Effector memory CD8-positive, alpha-beta T cell (primary cell): ENCODE data around the gene MYT1.
"Not testable (repeated sequence)": the region's sequence is repeated elsewhere in the genome, so short reads cannot be mapped to it uniquely, and the experiment has no call there.

Experiments used
- ATAC-seq: fragments of 150-1000 bp; cut with Tn5 transposase; replicated peaks from 2 replicates; pipeline ENCODE4 v1.10.0; 2021; ENCODE audit warnings: mild to moderate bottlenecking, moderate library complexity
- DNase-seq, 3 experiments: peaks; one replicate each; pipeline ENCODE4 v3.0.0; 2021
- H3K27ac Mint-ChIP-seq, 2 donors: one replicate each; pipeline ENCODE4 v1.8.0; 2022; ENCODE audit warnings: mild to moderate bottlenecking in 2 of 2, mixed read lengths in 2 of 2, moderate library complexity in 2 of 2
- H3K27me3 Mint-ChIP-seq, 2 donors: one replicate each; pipeline ENCODE4 v1.8.0; 2022; ENCODE audit warnings: mixed read lengths in 2 of 2
- H3K36me3 Mint-ChIP-seq: one replicate; pipeline ENCODE4 v1.8.0; 2022; ENCODE audit warnings: mild to moderate bottlenecking, moderate library complexity, mixed read lengths; ENCODE audit not compliant: insufficient read depth
- H3K4me1 Mint-ChIP-seq, 2 donors: one replicate each; pipeline ENCODE4 v1.8.0; 2022; ENCODE audit warnings: low read depth in 2 of 2, mixed read lengths in 2 of 2
- H3K4me3 Mint-ChIP-seq, 2 donors: one replicate each; pipeline ENCODE4 v1.8.0; 2022; ENCODE audit warnings: mild to moderate bottlenecking in 2 of 2, mixed read lengths in 2 of 2, moderate library complexity in 2 of 2
- H3K9me3 Mint-ChIP-seq, 2 donors: one replicate each; pipeline ENCODE4 v1.8.0; 2022; ENCODE audit warnings: mixed read lengths in 2 of 2
- total RNA-seq, 9 experiments: gene quantifications; one replicate each; lab custom pipeline; 2026; lab: John Stamatoyannopoulos, UW

The MYT1 gene
- total RNA-seq: 0 to 0.67 (median 0.10) reads per million in 9 experiments

DNA sequence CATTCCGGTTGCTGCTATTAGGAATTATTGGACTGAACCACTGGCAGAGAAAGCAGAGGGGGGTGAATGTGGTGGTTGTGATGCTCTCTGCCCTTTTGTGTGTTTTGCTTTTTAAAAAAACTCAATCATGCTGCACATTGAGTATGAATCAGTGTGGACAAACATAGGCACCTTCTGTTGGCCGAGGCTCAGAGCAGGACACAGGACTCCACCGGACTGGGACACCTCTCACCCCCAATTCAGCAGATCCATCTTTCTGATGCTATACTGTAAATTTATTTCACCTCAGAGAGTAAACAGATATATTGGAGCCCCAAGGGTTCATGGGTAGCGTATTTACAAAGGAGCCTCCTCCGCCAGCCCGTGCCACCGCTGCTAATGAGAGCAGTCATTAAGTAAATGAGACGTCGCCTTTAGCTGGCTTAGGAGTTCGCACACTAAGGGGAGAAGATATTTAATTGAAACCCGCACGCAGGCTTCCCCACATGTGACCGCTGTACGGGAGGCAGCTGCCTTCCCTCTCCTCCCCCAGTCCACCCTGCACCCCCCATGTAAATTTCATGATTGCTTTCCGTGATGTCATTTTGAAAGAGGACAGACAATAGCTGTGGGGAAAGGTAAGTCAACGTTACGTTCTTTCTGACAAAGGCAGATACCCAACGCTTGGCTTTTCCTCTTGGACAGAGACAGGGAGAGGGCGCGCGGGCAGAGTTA is at the start of gene MYT1:
Gene MYT1 (plus strand): TSS at position 330 of the 714 bp plus-strand sequence. CDS start 34,410 bp downstream, outside the sequence.
- Mint-ChIP-seq H3K4me1 (peaks cover 0 to 7% of the 10 kb centered on the region in 2 donors), H3K4me3 (no peak within 1 kb of the TSS), H3K27ac (no peak within 1 kb of the TSS), H3K9me3 (no peaks in the 10 kb centered on the region), H3K36me3 (peaks cover 8% of the 10 kb centered on the region), H3K27me3 (peaks cover 85 to 97% of the 10 kb centered on the region in 2 donors)
- DNase-seq: no peak
- no peak for ATAC-seq

GRCh38 chr20:64115171-64115911 is 48.9 kb upstream of the MYT1 start:
- no peaks in the 10 kb centered on the region for H3K27me3 Mint-ChIP-seq
- no peaks in the 10 kb centered on the region for H3K9me3 Mint-ChIP-seq
- no peak for ATAC-seq
- peak in 1 of 3 experiments; percentile 0 for DNase-seq
- no peak overlapping the region for H3K27ac Mint-ChIP-seq
- H3K4me3 Mint-ChIP-seq: no peak overlapping the region
- peaks cover 5 to 7% of the 10 kb centered on the region in 2 donors for H3K4me1 Mint-ChIP-seq
- H3K36me3 Mint-ChIP-seq: peaks cover 13% of the 10 kb centered on the region

DNA sequence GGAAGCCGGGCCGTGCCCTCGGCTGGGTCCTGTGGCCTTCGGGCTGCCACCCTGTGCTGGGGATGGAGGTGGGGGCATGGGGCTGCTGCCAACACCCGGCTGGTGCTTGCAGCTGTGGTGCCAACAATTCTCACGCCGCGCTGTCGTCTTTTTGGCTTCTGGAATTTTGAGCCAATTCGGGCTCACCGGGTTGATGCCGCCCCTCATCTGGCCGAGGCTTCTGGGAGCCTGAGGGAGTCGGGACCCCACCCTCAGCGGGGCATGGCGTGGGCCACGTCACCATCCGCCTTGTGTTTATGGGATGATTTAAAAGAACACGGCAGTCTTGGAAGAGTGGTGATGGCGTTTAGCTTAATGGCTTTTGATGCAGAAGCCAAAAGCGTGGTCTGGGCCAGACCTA is 48.2 kb upstream of the MYT1 start:
- ATAC-seq (no peak), DNase-seq (no peak)
- peaks cover 8 to 9% of the 10 kb centered on the region in 2 donors for H3K4me1 Mint-ChIP-seq
- no peaks in the 10 kb centered on the region for H3K27me3 Mint-ChIP-seq
- no peak overlapping the region for H3K4me3 Mint-ChIP-seq
- peaks cover 16% of the 10 kb centered on the region for H3K36me3 Mint-ChIP-seq
- H3K9me3 Mint-ChIP-seq: no peaks in the 10 kb centered on the region
- H3K27ac Mint-ChIP-seq: no peak overlapping the region

DNA sequence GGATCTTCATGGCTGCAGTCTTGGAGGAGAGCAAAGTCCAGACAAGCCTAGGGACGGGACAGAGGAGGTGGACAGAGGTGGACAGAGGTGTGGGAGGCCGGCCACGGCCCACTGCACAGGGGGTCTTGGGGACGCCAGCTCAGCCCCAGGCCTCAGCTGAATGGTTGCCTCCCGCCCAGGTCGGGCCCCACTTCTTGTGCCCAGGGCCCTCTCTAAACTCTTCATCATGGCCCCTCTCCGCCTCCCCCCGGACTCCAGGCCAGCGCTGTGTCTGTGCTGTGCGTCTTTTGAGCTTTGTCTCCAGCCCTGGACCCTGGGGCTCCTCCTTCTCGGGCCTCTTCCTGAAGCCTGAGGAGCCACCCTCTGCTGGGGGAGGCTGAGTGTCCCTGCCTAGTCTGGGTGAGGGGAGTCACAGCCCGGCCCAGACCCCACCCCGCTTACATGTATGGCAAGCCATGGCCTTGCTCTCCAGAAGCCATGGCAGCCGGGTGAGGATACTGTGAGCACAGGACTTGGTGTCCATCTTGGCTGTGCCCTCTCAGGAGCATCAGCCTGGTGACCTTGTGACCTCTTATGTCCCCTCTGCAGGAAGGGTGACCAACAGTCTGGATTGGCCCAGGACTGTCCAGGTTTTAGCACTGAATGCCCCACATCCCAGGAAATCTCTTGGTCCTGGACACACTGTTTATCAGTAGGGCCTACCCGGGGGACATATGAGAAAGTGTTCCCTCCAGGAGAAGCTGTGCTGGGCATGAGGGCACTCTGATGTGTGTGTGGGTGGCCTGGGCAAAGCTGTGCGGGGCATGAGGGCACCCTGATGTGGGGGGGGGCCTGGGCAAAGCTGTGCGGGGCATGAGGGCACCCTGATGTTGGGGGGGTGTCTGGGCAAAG is 47.5 kb upstream of the MYT1 start:
- ATAC-seq: no peak
- Mint-ChIP-seq H3K27ac (no peak overlapping the region), H3K4me1 (peaks cover 8 to 9% of the 10 kb centered on the region in 2 donors), H3K36me3 (peaks cover 16% of the 10 kb centered on the region), H3K9me3 (no peaks in the 10 kb centered on the region), H3K27me3 (peaks cover 7% of the 10 kb centered on the region in 2 donors), H3K4me3 (no peak overlapping the region)
- peak in 1 of 3 experiments; percentile 0 for DNase-seq

DNA sequence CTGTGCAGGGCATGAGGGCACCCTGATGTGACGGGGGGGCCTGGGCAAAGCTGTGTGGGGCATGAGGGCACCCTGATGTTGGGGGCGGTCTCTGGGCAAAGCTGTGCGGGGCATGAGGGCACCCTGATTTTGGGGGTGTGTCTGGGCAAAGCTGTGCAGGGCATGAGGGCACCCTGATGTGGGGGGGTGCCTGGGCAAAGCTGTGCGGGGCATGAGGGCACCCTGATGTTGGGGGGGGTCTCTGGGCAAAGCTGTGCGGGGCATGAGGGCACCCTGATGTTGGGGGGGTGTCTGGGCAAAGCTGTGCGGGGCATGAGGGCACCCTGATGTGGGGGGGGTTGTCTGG is 46.8 kb upstream of the MYT1 start:
- peaks cover 12 to 13% of the 10 kb centered on the region in 2 donors for H3K27me3 Mint-ChIP-seq
- not testable (repeated sequence) for H3K4me3 Mint-ChIP-seq, H3K4me1 Mint-ChIP-seq, DNase-seq, ATAC-seq, H3K27ac Mint-ChIP-seq, H3K9me3 Mint-ChIP-seq
- H3K36me3 Mint-ChIP-seq: peaks cover 16% of the 10 kb centered on the region

GRCh38 chr20:64119301-64119680 is 45.0 kb upstream of the MYT1 start:
- H3K36me3 Mint-ChIP-seq: peaks cover 16% of the 10 kb centered on the region
- H3K4me1 Mint-ChIP-seq: peaks cover 8 to 9% of the 10 kb centered on the region in 2 donors
- H3K27me3 Mint-ChIP-seq: peaks cover 16 to 20% of the 10 kb centered on the region in 2 donors
- H3K9me3 Mint-ChIP-seq: no peaks in the 10 kb centered on the region
- no peak overlapping the region for H3K27ac Mint-ChIP-seq
- peak overlapping the region in 1 of 2 donors; percentile 79 for H3K4me3 Mint-ChIP-seq
- no peak for DNase-seq
- ATAC-seq: no peak

DNA sequence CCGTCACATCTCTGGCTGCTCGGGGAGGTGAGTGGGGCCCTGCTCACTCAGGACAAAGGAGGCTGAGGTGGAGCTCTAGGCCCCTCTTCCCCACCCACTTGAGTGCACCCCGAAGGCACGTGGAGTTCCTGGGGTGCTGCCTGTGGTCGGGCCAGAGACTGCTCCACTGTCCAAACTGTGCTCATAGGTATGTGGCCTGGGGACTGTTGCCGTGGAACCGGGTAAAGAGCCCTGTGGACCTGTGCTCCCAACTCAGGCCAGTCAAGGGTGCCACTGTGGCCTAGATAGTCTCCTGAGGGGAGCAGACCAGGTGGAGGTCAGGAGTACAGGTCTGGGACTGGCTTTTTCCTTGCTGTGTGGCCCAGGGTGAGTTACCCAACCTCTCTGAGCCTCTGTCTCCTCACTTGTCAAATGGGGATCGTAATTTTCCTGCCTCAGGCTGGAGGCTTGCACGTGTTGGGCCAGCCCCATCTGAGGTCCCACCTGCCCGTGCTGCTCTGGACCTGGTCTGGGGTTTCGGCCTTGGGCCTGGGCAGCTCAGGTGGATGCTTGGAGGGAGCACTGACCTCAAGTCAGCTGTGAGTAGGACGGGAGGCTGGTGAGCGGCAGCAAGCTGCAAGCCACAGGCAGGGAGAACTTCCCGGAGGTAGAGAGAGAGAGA is 44.4 kb upstream of the MYT1 start:
- H3K36me3 Mint-ChIP-seq: peaks cover 16% of the 10 kb centered on the region
- peaks cover 8 to 9% of the 10 kb centered on the region in 2 donors for H3K4me1 Mint-ChIP-seq
- peaks cover 19 to 20% of the 10 kb centered on the region in 2 donors for H3K27me3 Mint-ChIP-seq
- H3K9me3 Mint-ChIP-seq: no peaks in the 10 kb centered on the region
- H3K4me3 Mint-ChIP-seq: peak overlapping the region; percentile 63 to 79
- ATAC-seq (no peak), DNase-seq (no peak)
- peak overlapping the region; percentile 41 to 98 for H3K27ac Mint-ChIP-seq

- no peak for DNase-seq
- Mint-ChIP-seq H3K27ac (no peak overlapping the region), H3K36me3 (peaks cover 16% of the 10 kb centered on the region), H3K9me3 (no peaks in the 10 kb centered on the region), H3K4me3 (no peak overlapping the region), H3K27me3 (peaks cover 19 to 20% of the 10 kb centered on the region in 2 donors), H3K4me1 (peaks cover 8 to 9% of the 10 kb centered on the region in 2 donors)
- ATAC-seq: no peak
Measured at GRCh38 chr20:64121586-64121985, 42.7 kb upstream of the MYT1 start.

DNA sequence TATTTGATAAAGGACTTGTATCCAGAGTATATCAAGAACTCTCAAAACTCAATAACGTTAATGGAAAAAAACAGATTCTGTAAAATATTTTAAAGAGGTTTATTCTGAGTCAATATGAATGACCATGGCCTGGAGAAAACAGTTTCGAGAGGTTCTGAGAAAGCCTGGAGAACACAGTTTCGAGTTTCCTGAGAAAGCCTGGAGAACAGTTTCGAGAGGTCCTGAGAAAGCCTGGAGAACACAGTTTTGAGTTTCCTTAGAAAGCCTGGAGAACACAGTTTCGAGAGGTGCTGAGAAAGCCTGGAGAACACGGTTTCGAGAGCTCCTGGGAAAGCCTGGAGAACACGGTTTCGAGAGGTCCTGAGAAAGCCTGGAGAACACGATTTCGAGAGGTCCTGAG is 41.3 kb upstream of the MYT1 start:
- peaks cover 19 to 20% of the 10 kb centered on the region in 2 donors for H3K27me3 Mint-ChIP-seq
- not testable (repeated sequence) for H3K4me1 Mint-ChIP-seq, DNase-seq, ATAC-seq, H3K4me3 Mint-ChIP-seq, H3K9me3 Mint-ChIP-seq, H3K27ac Mint-ChIP-seq
- peaks cover 13% of the 10 kb centered on the region for H3K36me3 Mint-ChIP-seq

- DNase-seq, ATAC-seq: not testable (repeated sequence)
Measured at GRCh38 chr20:64123517-64123916, 40.7 kb upstream of the MYT1 start.

DNA sequence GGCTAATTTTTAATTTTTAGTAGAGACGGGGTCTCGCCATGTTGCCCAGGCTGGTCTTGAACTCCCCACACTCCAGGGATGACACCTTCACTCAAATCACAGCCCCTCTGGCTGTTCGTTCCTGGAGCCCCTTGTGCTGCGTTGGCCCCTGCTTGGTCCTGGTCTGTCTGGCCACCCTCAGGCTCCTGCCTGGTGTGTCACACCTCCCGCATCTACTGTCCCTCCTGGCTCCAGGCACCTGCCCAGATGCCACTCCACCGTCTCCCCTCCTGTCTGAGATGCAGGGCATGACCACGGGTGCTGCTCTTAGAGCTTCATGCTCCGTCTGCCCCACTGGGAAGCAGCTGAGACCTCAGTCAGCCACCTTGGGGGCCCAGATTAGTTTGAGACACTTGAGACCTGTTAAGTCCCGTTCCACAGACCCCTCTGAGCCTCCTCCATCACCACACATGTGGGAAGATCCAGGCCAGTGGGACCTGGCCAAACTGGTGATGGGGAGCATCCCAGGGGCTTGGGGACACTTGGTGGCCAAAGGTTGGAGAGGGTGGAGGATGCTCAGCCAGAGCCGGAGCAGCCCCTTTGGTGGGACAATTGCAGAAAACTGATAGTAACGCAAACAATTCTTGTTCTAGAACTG is 35.0 kb upstream of the MYT1 start:
- H3K27me3 Mint-ChIP-seq: peaks cover 32 to 35% of the 10 kb centered on the region in 2 donors
- H3K4me1 Mint-ChIP-seq: no peaks in the 10 kb centered on the region
- no peaks in the 10 kb centered on the region for H3K36me3 Mint-ChIP-seq
- no peak for ATAC-seq
- no peak for DNase-seq
- H3K4me3 Mint-ChIP-seq: no peak overlapping the region
- no peaks in the 10 kb centered on the region for H3K9me3 Mint-ChIP-seq
- H3K27ac Mint-ChIP-seq: no peak overlapping the region

More at GRCh38 chr20:64123517-64123916, 40.7 kb upstream of the MYT1 start:
- H3K4me1 Mint-ChIP-seq, H3K4me3 Mint-ChIP-seq, H3K27ac Mint-ChIP-seq, H3K9me3 Mint-ChIP-seq: not testable (repeated sequence)
- Mint-ChIP-seq H3K27me3 (peaks cover 23 to 26% of the 10 kb centered on the region in 2 donors), H3K36me3 (peaks cover 13% of the 10 kb centered on the region)

DNA sequence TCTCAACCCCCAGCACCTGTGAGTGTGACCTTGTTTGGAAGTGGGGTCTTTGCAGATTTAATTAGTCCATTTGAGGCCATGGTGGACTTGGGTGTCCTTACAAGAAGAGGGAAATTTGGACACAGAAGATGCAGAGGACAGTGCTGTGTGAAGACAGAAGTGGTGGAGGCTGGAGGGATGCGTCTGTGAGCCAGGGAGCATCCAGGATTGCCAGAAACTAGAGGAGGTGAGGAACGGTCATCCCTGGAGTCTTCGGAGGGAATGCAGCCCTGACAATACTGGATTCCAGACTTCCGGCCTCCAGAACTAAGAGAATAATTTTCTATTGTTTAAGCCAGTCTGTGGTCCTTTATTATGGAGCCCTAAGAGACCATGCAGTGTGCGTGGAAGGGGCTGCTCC is 34.0 kb upstream of the MYT1 start:
- H3K4me3 Mint-ChIP-seq: no peak overlapping the region
- ATAC-seq (no peak), DNase-seq (no peak)
- H3K27ac Mint-ChIP-seq: no peak overlapping the region
- no peaks in the 10 kb centered on the region for H3K9me3 Mint-ChIP-seq
- peaks cover 29 to 36% of the 10 kb centered on the region in 2 donors for H3K27me3 Mint-ChIP-seq
- no peaks in the 10 kb centered on the region for H3K36me3 Mint-ChIP-seq
- no peaks in the 10 kb centered on the region for H3K4me1 Mint-ChIP-seq
